NCI-H1105 treated with DMSO at 0.1 percent for 48 hours (cell line): ENCODE measurements around the gene AMDHD1.

Experiments
- DNase-seq: peaks from one replicate; lab custom pipeline; 2025; lab: John Stamatoyannopoulos, UW

AMDHD1 gene

GRCh38 chr12:95943330-95943842 is at the start of gene AMDHD1:
Gene AMDHD1 (plus strand): TSS chr12:95943331. CDS start chr12:95943399, 68 bp downstream.
- peak; percentile 50 for DNase-seq

- DNase-seq = no peak
Measured at GRCh38 chr12:95896846-95897245, 46.3 kb upstream of the AMDHD1 start.

GRCh38 chr12:95898081-95898480 is 45.0 kb upstream of the AMDHD1 start:
- no peak for DNase-seq

- DNase-seq = no peak
Measured at GRCh38 chr12:95908573-95908972, 34.6 kb upstream of the AMDHD1 start.

- no peak for DNase-seq
Measured at GRCh38 chr12:95909871-95910270, 33.3 kb upstream of the AMDHD1 start.

GRCh38 chr12:95918194-95918993 is 24.7 kb upstream of the AMDHD1 start:
- peak; percentile 73 for DNase-seq

- no peak for DNase-seq
Measured at GRCh38 chr12:95919110-95919509, 24.0 kb upstream of the AMDHD1 start.

GRCh38 chr12:95922231-95922630 is 20.9 kb upstream of the AMDHD1 start:
- no peak for DNase-seq

- no peak for DNase-seq
Measured at GRCh38 chr12:95940514-95940913, 2.6 kb upstream of the AMDHD1 start.

- DNase-seq = peak; percentile 54
Measured at GRCh38 chr12:95942101-95942523, 1.0 kb upstream of the AMDHD1 start.

- DNase-seq = peak; percentile 89
Measured at GRCh38 chr12:95942524-95943329, 404 bp upstream of the AMDHD1 start, which contains the start of gene CCDC38. Gene CCDC38 (minus strand): TSS chr12:95942614. CDS start chr12:95936509, 6,105 bp downstream.

GRCh38 chr12:95944108-95944704 is 1.1 kb downstream of the AMDHD1 start:
- DNase-seq = no peak

GRCh38 chr12:95949477-95950206 is 6.5 kb downstream of the AMDHD1 start:
- DNase-seq = no peak

- DNase-seq = peak; percentile 48
Measured at GRCh38 chr12:95951515-95951914, 8.4 kb downstream of the AMDHD1 start.

- DNase-seq = no peak
Measured at GRCh38 chr12:95953000-95953399, 9.9 kb downstream of the AMDHD1 start.

GRCh38 chr12:95955549-95956159 is 12.5 kb downstream of the AMDHD1 start:
- DNase-seq = no peak

- DNase-seq = no peak
Measured at GRCh38 chr12:95956557-95957145, 13.5 kb downstream of the AMDHD1 start.

GRCh38 chr12:95959107-95959506 is 16.0 kb downstream of the AMDHD1 start:
- DNase-seq = peak; percentile 41

- DNase-seq = no peak
Measured at GRCh38 chr12:95960241-95960640, 17.1 kb downstream of the AMDHD1 start.

GRCh38 chr12:95962222-95962621 is 19.1 kb downstream of the AMDHD1 start:
- DNase-seq = peak; percentile 90

- DNase-seq = no peak
Measured at GRCh38 chr12:95963096-95963495, 20.0 kb downstream of the AMDHD1 start.
